Measurements from ENCODE around the gene SLC10A6.

Gene SLC10A6

DNA sequence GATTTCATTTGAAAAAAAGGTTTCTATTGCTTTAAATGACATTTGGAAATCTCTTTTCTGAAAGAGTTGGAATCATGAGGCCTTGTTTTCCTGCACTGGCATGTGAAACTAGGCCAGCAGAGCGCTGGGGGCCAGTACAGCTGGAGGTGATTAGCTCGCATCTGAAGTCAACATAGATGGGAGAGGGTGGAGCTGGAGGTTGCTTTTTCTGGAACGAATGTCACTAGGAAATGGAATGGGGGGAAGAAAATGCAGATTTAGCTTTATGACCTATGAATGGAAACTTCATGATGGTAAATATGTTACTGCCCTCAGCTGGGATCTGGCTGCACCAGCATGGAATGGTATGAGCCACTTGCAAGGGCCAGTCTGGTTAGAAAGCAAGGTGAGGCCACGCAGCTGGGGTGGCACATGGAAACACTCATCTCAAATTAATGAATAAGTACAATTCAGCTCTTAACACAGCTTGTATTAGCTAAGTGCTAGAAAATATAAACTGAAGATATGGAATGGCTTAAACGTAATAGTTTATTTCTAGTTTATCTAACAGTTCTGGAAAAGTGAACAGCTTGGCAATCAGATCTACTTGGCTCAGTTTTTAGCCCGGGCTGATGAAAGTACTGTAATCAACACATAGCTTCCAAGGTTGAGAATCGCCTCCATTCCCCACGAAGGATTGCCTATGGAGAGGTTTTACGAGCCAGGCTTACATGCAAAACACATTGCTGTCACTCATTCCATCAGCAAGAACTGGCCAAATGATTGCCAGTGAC is 32.5 kb downstream of the SLC10A6 start:
- TF ChIP-seq, protein P1, sequence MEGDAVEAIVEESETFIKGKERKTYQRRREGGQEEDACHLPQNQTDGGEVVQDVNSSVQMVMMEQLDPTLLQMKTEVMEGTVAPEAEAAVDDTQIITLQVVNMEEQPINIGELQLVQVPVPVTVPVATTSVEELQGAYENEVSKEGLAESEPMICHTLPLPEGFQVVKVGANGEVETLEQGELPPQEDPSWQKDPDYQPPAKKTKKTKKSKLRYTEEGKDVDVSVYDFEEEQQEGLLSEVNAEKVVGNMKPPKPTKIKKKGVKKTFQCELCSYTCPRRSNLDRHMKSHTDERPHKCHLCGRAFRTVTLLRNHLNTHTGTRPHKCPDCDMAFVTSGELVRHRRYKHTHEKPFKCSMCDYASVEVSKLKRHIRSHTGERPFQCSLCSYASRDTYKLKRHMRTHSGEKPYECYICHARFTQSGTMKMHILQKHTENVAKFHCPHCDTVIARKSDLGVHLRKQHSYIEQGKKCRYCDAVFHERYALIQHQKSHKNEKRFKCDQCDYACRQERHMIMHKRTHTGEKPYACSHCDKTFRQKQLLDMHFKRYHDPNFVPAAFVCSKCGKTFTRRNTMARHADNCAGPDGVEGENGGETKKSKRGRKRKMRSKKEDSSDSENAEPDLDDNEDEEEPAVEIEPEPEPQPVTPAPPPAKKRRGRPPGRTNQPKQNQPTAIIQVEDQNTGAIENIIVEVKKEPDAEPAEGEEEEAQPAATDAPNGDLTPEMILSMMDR (IDR thresholded peaks at IDR 0.05; ENCODE audit: extremely low read depth, insufficient read depth, missing control alignments) = no peak
- in situ Hi-C loops (cut with MboI; ENCODE audit: low pct_unique_long_range_greater_than_20kb, low sequenced_read_pairs, unreplicated experiment) = no loop called here
- no peak for DNase-seq (ENCODE audit: low spot score)

DNA sequence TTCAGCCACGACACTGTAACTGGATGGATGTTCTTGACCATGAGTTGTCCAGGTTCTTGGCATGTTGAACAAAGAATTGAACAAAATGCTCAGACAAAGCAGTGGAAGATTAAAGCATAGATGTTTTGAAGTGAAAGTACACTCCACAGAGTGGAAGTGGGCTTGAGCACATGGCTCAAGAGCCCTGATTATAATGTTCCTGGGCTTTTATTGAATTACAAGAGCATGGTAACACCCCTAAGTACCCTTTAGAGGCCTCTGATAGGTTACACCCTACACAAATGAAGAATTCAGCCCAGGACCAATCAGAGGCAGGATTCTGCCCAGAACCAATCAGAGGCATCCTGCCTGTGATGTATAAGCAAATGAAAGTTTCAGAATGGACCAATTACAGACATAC is 33.5 kb downstream of the SLC10A6 start:
- DNase-seq (ENCODE audit: low spot score) = no peak
- TF ChIP-seq, protein P1 (IDR thresholded peaks at IDR 0.05; ENCODE audit: extremely low read depth, insufficient read depth, missing control alignments) = no peak
- in situ Hi-C loops (cut with MboI; ENCODE audit: low pct_unique_long_range_greater_than_20kb, low sequenced_read_pairs, unreplicated experiment) = no loop called here

DNA sequence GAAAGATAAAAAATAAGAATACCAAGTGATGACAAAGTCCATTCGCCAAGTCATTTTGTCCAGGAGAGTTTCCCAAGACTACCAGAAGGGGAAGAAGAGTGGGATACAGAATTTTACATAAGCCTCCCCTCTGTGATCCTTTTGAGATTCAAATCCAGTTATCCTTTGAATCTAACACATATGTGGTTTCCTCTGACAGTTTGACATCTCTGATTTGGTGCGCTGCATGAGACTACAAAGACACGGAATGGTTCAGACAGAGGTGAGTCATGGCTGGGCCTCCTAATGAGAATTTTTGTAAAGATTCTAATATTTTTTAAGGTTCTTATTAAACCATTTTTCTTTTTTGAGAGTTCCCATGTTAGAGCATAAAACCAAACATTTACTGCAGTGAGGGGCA is 38.3 kb downstream of the SLC10A6 start:
- in situ Hi-C loops (cut with MboI; ENCODE audit: low pct_unique_long_range_greater_than_20kb, low sequenced_read_pairs, unreplicated experiment) = no loop called here
- TF ChIP-seq, protein P1 (IDR thresholded peaks at IDR 0.05; ENCODE audit: extremely low read depth, insufficient read depth, missing control alignments) = no peak
- no peak for DNase-seq (ENCODE audit: low spot score)

DNA sequence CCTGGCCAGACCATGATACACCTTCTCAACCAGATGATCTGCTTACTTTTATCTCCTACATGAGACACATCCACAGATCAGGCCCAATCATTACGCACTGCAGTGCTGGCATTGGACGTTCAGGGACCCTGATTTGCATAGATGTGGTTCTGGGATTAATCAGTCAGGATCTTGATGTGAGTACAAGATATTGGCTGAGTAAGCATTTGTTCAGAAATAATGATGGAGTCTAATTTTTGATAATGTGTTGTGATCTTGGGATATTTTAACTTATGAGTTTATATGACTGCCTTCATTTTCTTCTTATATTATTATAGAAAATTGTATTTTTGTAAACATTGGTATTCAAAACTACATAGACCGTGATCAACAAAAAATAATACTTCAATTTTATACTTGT is 39.4 kb downstream of the SLC10A6 start:
- in situ Hi-C loops (cut with MboI; ENCODE audit: low pct_unique_long_range_greater_than_20kb, low sequenced_read_pairs, unreplicated experiment) = no loop called here
- TF ChIP-seq, protein P1 (IDR thresholded peaks at IDR 0.05; ENCODE audit: extremely low read depth, insufficient read depth, missing control alignments) = no peak
- DNase-seq (ENCODE audit: low spot score) = no peak

DNA sequence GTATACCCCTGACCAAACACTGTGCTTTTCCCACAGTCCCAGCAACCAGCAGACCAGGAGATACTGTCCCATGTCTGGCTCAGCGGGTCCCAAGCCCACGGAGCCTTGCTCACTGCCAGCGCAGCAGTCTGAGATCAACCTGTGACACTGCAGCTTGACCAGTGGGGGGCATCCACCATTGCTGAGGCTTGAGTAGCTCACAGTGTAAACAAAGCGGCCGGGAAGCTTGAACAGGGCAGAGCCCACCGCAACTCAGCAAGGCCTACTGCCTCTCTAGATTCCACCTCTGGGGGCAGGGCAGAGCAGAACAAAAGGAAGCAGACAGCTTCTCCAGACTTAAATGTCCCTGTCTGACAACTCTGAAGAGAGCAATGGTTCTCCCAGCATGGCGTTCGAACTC is 58.1 kb downstream of the SLC10A6 start:
- TF ChIP-seq, protein P1 (IDR thresholded peaks at IDR 0.05; ENCODE audit: extremely low read depth, insufficient read depth, missing control alignments) = no peak
- in situ Hi-C loops (cut with MboI; ENCODE audit: low pct_unique_long_range_greater_than_20kb, low sequenced_read_pairs, unreplicated experiment) = no loop called here
- DNase-seq (ENCODE audit: low spot score) = no peak

DNA sequence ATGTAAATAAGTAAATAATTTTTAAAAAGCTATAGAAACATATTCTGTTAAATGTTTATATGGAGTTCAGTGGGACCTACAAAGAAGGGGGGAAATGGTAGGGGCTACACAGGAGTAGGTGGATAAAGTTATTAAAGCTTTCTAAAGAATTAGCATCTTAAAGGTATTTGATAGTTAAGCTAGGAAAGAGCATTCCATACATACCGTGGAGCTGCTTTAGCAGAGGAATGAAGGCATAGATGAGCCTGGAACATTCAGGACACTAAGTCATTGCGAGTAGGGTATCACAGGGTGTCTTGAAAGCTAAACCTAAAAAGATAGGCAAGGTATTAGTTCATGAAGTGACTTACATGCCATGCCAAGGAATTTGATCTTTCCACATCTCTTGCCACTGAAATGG is 60.4 kb downstream of the SLC10A6 start:
- TF ChIP-seq, protein P1 (IDR thresholded peaks at IDR 0.05; ENCODE audit: extremely low read depth, insufficient read depth, missing control alignments) = no peak
- DNase-seq (ENCODE audit: low spot score) = no peak
- in situ Hi-C loops (cut with MboI; ENCODE audit: low pct_unique_long_range_greater_than_20kb, low sequenced_read_pairs, unreplicated experiment) = no loop called here
